ENCODE data around the gene TRPM3.

DNA sequence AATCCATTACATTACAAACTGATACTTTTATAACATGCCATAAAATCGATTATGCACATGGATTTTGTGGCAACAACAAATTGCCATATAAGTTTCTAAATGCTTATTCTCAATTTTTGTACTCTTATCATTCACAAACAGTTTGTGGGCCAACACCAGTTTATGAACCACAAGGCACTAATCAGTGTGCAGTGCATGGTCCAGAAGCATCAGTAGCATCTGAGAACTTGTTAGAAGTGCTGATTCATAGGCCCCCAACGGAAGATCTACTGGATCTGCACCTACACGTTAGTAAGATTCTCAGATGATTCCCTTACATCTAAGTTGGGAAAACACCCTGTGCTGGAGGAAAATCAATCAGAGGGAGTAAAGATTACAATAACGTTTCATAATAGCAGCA lies 242.8 kb downstream of the TRPM3 start:
- TF ChIP-seq, protein P1, sequence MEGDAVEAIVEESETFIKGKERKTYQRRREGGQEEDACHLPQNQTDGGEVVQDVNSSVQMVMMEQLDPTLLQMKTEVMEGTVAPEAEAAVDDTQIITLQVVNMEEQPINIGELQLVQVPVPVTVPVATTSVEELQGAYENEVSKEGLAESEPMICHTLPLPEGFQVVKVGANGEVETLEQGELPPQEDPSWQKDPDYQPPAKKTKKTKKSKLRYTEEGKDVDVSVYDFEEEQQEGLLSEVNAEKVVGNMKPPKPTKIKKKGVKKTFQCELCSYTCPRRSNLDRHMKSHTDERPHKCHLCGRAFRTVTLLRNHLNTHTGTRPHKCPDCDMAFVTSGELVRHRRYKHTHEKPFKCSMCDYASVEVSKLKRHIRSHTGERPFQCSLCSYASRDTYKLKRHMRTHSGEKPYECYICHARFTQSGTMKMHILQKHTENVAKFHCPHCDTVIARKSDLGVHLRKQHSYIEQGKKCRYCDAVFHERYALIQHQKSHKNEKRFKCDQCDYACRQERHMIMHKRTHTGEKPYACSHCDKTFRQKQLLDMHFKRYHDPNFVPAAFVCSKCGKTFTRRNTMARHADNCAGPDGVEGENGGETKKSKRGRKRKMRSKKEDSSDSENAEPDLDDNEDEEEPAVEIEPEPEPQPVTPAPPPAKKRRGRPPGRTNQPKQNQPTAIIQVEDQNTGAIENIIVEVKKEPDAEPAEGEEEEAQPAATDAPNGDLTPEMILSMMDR (IDR thresholded peaks at IDR 0.05), result no peak
- TF ChIP-seq EZH2 (IDR thresholded peaks at IDR 0.05; ENCODE audit: borderline replicate concordance, insufficient read depth, low read depth, low read length, poor library complexity, severe bottlenecking), result no peak
